Renal cortex interstitium (tissue), 11 donors: ENCODE results near the gene GRB2. TPM values are rescaled to one million over a fixed set of nuclear protein-coding genes. Genes with fewer than 3 reads are reported as not detected.
A peak's percentile ranks its signal among the peaks of the same experiment; 100 is the strongest.

ENCODE experiments used
- DNase-seq, 11 donors: peaks; one replicate each; pipeline ENCODE4 v3.0.0-alpha.2; 2013; ENCODE audit warnings: low read depth in 9 of 11, low spot score in 4 of 11; ENCODE audit errors: extremely low read depth in 1 of 11
- polyA plus RNA-seq, 3 donors: library from polyadenylated mRNA; unstranded; fragments of 120-200 nt; gene quantifications; one replicate each; pipeline ENCODE4 v1.2.1, GENCODE V29; 2013; ENCODE audit not compliant: insufficient read length in 3 of 3

The GRB2 gene
- polyA plus RNA-seq, 3 donors = 94.8 to 103 (median 102) TPM

DNA sequence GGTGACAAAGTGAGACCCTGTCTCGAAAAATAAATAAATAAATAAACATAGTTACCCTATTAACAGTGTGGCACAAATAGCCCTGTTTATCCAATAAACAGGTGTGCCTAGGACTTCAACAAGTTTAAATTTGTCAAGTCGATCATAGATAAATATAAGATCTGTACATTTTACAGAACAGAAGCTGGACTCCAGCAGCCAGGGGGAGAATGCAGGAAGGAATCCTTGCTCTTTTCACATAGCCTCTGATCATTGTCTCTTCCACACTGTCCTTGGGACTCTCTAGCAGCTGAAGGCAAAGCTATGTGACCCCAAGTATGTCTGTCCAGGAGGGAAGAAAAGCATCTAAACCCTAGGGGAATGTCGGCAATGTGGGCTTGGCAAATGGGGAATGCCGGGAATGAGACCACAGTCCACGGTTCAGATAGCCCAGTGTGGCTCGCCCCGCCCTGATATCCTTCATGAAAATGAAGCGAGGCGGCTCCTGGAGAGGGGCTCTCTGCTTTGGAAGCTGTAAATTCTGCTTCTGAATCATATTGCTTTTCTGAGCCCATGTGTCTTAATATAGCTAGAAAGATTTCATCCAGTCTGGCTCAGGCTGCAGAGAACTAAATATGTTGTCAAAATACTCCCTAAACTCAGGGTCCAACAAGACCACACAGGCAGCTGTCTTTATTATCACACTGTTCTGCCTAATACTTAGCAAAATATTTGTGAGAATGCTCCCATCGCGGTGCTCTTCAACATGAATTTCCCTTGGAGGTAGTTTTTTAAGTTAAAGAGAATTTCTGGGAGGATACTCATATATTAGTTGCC is 24.9 kb upstream of the GRB2 start:
- DNase-seq = peak in 2 of 11 donors; percentile 49 to 52

DNA sequence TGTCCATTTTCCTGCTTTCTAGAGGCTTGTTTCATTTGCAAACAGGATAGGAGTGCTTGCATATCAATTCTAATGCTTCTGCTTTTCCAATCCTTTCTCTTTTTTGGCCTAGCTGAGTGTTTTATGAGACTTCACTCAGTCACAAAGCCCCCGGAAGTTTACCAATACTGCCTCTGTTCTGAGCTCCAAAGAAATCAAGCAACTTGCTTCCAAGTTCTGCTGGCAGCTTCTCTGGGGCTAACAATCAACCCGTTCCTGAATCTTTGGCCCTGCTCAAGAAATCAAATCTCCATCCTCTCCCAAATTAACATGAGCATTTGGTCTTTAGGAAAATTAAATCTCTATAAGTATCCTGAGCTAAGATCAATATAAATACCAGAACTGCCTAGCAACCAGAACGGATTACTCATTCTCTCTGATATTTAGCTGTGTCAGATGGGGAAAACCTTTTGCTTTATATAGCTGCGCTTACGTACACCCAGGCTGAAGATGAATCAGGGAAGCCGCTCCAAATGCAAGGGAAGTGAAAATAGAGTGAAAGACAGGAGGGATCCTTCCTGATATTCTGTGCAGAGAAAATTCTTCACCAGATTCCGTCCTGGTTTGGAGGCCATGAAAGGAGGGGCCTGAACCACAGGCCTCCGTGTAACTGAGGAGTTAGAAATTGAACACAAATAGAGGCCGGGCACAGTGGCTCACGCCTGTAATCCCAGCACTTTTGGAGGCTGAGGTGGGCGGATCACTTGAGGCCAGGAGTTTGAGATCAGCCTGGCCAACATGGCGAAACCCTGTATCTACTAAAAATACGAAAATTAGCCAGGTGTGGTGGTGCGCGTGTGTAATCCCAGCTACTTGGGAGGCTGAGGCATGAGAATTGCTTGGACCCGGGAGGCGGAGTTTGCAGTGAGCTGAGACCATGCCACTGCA is 23.3 kb upstream of the GRB2 start:
- DNase-seq = no peak

DNA sequence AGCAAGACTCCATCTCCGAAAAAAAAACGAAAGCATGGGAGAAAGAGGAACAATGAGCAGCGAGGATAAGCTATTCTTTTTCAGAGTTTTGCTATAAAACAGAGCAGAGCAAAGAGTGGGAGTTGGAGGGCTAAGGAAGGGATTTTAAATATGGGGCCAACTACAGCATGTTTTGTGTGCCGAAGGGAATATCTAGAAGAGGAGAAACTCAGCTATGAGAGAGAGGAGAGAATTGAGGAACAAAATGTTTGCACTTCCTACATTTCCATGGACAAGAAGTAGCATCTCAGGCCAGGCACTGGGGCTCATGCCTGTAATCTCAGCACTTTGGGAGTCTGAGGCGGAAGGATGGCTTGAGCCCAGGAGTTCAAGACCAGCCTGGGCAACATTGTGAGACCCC is 13.1 kb upstream of the GRB2 start:
- DNase-seq = no peak

DNA sequence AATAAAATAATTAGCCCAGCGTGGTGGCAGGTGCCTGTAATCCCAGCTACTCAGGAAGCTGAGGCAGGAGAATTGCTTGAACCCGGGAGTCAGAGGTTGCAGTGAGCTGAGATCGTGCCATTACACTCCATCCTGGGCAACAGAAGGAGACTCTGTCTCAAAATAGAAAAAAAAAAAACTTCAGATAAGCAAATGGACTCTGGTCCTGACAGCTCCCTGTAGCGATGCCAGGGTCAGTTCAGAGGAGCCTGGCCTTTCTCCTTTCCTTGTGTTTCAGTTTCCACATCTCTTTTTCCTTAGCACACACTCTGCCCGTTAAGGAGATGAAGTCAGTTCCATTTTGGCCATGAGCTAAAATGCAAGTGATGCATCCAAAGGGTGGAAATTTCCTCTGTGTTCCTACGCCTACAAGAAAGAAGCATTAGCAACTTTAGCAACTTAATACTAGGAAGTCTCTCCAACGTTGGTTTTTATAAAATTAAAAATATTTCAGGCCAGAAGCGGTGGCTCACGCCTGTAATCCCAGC is 11.6 kb upstream of the GRB2 start:
- DNase-seq = no peak

DNA sequence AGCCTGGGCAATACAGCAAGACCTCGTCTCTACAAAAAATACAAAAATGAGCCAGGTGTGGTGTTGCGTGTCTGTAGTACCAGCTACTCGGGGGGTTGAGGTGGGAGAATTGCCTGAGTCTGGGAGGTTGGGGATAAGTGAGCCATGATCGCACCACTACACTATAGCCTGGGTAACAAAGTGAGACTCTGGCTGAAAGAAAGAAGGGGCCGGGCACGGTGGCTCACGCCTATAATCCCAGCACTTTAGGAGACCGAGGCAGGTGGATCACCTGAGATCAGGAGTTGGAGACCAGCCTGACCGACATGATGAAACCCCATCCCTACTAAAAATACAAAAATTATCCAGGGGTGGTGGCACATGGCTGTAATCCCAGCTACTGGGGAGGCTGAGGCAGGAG is 10.5 kb upstream of the GRB2 start:
- no peak for DNase-seq

DNA sequence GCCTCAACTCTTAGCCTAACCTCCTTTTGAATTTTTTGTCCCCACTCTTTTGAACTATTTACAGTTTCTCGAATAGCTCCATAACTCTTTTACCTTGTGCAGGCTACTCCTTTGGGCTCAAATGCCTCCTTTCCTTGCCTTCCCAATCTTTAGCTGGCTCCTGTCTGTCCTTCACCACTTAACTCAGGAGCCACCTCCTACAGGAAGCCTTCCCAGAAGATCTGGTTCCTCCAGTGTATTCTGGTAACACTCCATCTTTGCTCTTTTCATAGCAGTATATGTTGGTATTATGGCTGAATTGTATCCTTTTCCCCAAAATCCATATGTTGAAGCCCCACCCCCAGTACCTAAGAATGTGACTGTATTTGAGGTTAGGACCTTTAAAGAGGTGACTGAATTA is 9.0 kb upstream of the GRB2 start:
- DNase-seq = no peak

DNA sequence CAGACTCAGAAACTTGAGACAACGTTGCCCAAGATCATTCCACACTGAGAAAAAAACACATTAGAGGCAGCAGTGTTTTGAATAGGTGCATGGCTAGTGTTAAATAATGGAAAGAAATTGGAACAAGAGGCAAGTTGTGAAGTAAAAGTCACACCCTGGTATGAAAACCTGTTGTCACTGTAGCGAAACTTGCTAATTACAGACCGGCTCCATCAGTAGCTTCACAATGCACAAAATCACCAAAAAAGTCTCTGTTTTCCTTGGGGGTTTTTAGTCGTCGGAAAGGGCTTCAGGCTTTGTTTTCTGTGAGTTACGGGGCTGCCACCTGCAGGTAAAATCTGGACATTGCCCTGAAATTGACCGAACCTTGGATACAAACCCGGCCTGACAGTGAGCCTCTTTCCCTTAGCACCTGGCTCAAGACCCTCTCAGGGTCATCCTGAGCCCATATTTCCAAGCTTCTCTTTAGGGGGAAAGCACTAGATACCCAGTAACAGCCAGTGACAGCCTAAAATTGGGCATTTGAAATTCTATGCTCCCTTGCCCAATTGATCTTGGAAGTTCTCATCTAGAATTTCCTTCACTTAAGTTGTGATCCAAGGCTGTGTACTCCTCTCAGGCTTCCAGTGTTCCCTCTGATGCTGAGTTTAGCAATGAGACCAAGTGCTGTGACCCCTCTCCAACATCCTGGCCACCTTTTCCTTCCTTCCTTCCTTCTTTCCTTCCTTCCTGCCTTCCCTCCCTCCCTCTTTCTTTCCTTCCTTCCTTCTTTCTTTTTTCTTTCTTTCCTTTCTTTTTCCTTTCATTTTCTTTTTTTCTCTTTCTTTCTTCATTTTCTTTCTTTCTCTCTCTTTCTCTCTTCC is 7.2 kb upstream of the GRB2 start:
- DNase-seq = peak in 3 of 11 donors; percentile 68 to 74 (median 69)

DNA sequence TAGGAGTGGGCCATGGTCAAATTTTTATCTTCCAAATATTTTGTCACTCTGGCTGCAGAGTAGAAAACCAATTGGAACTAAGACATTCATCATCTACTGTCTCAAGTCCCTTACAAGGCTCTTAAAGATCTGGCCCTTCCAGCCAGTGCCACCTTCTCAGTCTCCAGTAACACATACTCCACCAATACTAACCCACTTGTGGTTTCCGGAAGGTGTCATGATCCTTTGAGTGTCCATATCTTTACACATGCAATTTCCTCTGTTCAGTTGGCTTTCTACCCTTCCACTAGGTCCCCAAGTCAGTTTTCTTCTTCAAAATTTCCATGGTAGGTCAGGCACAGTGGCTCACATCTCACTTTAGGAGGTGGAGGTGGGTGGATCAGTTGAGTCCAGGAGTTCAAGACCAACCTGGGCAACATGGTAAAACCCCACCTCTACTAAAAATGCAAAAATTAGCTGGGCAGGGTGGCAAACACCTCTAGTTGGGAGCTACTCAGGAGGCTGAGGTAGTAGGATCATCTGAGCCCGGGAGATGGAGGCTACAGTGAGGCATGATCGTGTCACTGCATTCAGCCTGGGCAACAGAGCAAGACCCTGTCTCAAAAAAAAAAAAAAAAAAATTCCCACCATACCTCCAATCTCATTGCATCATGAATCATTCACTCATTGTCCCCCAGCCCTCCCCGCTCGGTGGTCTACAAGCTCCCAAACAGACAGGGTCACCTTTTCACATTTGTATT is 6.0 kb upstream of the GRB2 start:
- no peak for DNase-seq

DNA sequence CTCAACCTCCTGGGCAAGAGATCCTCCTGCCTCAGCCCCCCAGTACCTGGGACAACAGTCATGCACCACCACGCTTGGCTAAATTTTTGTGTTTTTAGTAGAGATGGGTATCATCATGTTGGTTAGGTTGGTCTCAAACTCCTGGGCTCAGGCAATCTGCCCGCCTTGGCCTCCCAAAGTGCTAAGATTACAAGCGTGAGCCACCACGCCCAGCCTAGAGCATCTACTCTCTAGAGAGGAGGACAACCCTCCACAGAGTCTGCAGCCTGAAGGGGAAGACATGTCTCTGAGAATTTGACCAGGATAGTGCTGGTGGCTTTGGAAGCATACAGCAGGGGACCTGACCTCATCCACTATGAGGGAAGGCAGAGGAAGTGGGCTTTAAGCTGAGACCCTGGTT is 4.7 kb upstream of the GRB2 start:
- no peak for DNase-seq

DNA sequence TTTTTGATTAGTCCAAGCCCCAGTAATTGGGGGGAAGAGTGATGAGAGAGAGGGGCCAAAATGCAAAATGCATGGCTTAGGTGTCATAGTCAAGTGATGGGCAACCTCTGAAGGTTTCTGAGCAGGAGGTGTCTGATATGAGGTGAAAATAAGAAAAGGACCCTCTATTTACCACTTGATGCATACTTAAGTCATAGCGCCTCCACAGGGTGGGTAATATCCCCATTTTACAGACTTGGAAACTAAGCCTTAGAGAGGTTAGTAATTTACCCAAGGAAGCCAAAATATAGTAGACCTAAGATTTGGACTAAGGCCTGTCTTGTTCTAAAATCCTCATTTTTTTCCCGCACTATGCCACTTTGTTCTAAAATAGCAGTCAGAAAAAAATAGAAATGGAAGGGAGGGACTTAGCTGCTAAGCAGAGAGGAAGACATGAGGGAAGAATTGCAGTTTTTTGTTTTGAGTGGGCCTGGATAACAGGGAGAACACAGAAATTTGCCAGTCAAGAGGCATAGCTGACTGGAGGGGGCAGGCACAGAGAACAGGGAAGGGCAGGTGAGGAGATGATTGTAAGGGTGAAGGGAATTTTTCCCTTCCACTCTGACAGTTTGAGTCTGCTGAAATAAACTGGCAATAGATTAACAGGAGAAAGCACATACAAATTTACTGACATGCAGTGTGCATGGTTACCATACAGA is 2.3 kb upstream of the GRB2 start:
- DNase-seq = no peak

DNA sequence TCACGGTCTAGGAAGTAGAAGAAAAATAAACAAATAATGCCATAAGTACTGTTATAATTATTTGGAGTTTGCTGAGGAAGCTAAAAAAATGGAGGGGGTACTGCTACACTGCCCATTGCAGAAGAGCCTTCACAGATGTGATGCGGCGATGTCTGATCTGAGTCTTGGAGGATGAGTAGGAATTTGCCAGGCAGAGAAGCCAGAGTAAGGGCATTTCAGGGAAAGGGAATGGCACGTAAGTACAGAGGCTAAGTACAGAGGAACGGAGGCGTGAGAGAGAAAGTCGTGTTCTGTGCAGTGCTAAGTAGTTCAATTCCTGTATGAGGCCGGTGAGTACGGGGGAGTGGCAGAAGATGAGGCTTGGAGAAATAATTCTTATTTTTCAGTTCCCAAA is 741 bp upstream of the GRB2 start:
- DNase-seq = no peak

DNA sequence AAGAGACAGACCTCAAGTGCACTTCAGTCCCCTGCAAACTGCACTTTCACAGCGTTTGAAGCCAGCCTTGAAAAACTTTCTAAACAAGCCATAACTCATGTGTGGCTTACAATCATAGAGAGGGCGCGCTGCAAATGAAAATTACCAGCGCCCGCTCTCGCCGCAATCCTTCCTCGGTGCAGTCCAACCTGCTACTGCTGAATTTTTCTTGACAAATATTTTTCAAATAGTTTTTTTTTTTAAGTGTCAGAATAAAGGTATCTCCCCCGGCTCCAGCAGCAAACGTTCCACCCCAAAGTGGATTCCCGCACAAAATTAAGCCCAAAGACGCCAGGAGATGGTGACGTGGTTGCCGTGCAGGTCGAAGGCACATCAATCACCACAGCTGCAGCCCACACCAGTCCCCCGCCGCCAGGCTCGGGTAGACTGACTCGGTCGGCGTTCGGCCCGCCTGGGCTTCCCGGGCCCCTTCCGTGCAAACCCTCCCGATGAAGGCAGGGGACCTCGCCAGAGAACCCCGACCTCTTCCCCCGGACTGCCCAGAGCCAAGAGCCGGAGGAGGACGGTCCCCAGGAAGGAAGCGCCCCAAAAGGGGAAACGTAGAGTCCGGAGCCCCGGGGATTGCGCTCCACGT is 630 bp downstream of the GRB2 start:
- peak in 4 of 11 donors; percentile 27 to 43 (median 32) for DNase-seq

DNA sequence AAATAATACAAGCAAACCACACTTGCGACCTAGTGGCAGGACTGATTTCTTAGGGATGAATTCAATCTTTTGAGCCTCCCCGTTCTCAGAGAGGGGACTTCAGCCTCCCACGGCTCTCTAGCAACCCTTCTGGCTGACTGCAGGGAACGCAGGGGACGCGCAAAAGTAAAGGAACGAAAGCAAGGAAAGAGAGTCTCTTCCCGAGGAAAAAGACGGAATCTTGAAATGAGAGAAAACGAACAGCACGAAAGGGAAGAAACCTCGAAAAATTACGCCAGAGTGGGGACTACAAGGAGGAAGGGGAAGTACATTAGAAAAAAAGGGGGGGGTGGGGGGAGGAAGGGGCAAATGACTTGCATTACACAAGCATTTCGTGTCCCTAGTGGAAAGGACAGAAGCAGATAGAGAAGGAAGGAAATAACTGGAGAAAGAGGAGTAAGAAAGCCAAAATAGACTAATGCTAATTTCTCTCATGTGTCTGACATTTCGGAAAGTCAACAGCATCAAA is 1.2 kb downstream of the GRB2 start:
- peak in 7 of 11 donors; percentile 57 to 83 (median 68) for DNase-seq

DNA sequence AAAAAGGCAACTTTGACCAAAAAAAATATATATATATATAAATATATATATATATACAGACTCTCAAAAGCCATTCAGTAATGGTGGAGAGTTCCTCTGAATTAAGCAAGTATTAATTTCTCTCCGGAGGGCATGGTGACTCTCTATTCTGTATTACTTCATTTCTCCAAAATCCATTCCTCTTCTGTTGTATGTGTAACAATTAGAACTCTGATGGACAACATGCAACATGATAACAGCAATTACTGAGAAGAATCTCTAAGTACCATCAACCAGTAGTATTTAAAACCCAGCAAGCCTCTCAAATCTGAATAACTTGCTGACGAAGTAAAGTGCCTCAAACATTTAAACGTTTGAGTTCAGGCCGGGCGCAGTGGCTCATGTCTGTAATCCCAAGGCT is 2.3 kb downstream of the GRB2 start:
- DNase-seq = no peak

DNA sequence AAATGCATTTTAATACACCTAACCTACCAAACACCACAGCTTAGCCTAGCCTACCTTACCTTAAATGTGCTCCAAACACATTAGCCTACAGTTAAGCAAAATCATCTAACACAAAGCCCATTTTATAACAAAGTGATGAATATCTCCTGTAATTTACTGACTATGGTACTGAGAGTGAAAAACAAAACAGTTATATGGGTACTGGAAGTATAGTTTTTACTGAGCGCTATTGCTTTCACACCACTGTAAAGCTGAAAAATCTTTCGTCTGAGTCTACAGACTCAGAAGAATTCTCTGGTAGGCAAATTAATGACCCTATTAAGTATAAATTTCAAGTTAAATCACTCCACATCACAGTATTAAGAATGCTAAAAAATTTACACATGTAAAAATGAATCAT is 3.5 kb downstream of the GRB2 start:
- no peak for DNase-seq

DNA sequence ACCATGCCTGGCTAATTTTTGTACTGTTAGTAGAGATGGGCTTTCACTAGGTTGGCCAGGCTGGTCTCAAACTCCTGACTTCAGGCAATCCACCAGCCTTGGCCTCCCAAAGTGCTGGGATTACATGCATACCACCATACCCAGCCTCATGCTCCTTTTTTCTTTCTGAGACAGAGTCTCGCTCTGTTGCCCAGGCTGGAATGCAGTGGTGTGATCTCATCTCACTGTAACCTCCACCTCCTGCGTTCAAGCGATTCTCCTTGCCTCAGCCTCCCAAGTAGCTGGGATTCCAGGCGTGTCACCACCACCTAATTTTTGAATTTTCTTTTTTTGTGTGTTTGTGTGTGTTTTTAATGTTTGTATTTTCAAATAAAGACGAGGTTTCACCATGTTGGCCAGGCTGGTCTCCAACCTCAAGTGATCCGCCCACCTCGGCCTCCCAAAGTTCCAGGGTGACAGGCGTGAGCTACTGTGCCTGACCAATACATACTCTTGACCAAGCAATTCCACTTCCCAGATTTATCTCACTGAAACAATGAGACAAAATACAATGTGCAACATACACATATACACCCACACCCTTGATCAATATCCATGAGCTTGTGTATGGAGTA is 5.0 kb downstream of the GRB2 start:
- no peak for DNase-seq

DNA sequence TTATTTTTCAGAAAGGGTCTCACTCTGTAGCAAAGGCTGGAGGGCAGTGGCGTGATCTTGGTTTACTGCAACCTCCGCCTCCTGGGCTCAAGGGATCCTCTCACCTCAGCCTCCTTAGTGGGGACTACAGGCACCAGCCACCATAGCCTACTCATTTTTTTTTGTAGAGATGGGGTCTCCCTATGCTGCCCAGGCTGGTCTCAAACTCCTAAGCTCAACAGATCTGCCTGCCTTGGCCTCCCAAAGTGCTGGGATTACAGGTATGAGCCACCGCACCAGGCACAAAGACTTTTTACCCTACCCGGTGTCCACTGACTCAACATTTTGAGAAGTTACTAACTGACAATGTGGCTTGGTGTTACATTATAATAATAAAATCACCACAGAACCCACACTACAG is 7.2 kb downstream of the GRB2 start:
- no peak for DNase-seq
